ENCODE results near the gene MANBA. TPM values are rescaled to one million over a fixed set of nuclear protein-coding genes. Genes with fewer than 3 reads are reported as not detected.

The MANBA gene
- total RNA-seq, 1 experiment from 2014 or later, result 21.4 TPM

- no peak for DNase-seq
- Histone ChIP-seq H2BK5ac (ENCODE audit: insufficient read length, low read length) (no peak overlapping the region), H2BK20ac (ENCODE audit: low read depth, low read length, poor library complexity, severe bottlenecking) (no peak overlapping the region), H3K4me2 (ENCODE audit: insufficient read depth, insufficient read length, low read length) (no peak overlapping the region), H2BK12ac (ENCODE audit: insufficient read length, low read depth, low read length) (no peak overlapping the region), H3K14ac (ENCODE audit: insufficient read depth, low read length) (no peak overlapping the region), H4K91ac (ENCODE audit: insufficient read length, low read depth, low read length) (no peak overlapping the region), H4K8ac (replicated peaks; ENCODE audit: insufficient read length, low read depth, low read length) (no peak overlapping the region), H3T11ph (ENCODE audit: low read length) (no peak overlapping the region), H2AK5ac (ENCODE audit: insufficient read length, low read length) (no peak overlapping the region), H3K27ac (ENCODE audit: insufficient read length, low read depth, low read length) (no peak overlapping the region), H3K23me2 (ENCODE audit: insufficient read length, low read depth, low read length, poor library complexity, severe bottlenecking) (no peaks in the 10 kb centered on the region), H3K56ac (ENCODE audit: insufficient read length, low read depth, low read length) (no peak overlapping the region), H3K79me1 (ENCODE audit: insufficient read depth, low read depth, low read length, poor library complexity, severe bottlenecking) (no peaks in the 10 kb centered on the region), H3K4ac (ENCODE audit: low read depth, low read length) (no peak overlapping the region), H3K18ac (ENCODE audit: insufficient read length, low read depth, low read length) (no peak overlapping the region), H2BK15ac (ENCODE audit: low read depth, low read length) (no peak overlapping the region), H4K5ac (ENCODE audit: insufficient read length, low read depth, low read length) (no peak overlapping the region), H3K9me3 (ENCODE audit: control insufficient read depth, low read depth, low read length) (no peaks in the 10 kb centered on the region), H4K20me1 (ENCODE audit: control insufficient read depth, insufficient read depth, insufficient read length) (no peaks in the 10 kb centered on the region), H2BK120ac (ENCODE audit: low read depth, low read length, poor library complexity, severe bottlenecking) (no peak overlapping the region), H3K27me3 (ENCODE audit: insufficient read depth, low read length) (no peaks in the 10 kb centered on the region), H3K79me2 (ENCODE audit: insufficient read depth, low read length) (no peaks in the 10 kb centered on the region), H3K4me1 (ENCODE audit: insufficient read depth, low read length) (no peaks in the 10 kb centered on the region), H3K9ac (ENCODE audit: extremely low read depth, insufficient read length, low read length) (no peak overlapping the region), H3K23ac (ENCODE audit: insufficient read length, low read depth, low read length) (no peak overlapping the region), H2AFZ (ENCODE audit: low read length) (no peak overlapping the region)
- no peaks in the 10 kb centered on the region for H3K4me1 Mint-ChIP-seq
- H3K36me3 Mint-ChIP-seq (ENCODE audit: insufficient read depth in 1 of 3, low read depth in 3 of 3), result peaks cover under 1 to 10% (median 2%) of the 10 kb centered on the region in 3 experiments
- no CpG with 5 or more reads among the region's 4 CpGs for WGBS (ENCODE audit: extremely low coverage, insufficient read length, low lambda C conversion rate)
- no peak for TF ChIP-seq CTCF (conservative IDR thresholded peaks at IDR 0.05)
- H3K27ac Mint-ChIP-seq, result no peak overlapping the region
- H3K9me3 Mint-ChIP-seq, result no peaks in the 10 kb centered on the region
- H3K27me3 Mint-ChIP-seq (ENCODE audit: low read depth), result no peaks in the 10 kb centered on the region
- H3K4me3 Mint-ChIP-seq, result no peak overlapping the region
Measured at GRCh38 chr4:102684610-102685052, 76.1 kb downstream of the MANBA start.
